ENCODE data around the gene PDYN.

The PDYN gene

GRCh38 chr20:1992359-1993110 lies 1.3 kb downstream of the PDYN start:
- peaks cover 29% of the 10 kb centered on the region; the same call in 1 of the 2 replicates for H3K27me3 ChIP-seq (ENCODE audit: insufficient read depth, low read length)
- peaks cover 6% of the 10 kb centered on the region; the same call in 1 of the 2 replicates for H3K4me1 ChIP-seq (ENCODE audit: insufficient read depth, low read length)

GRCh38 chr20:1987826-1988225 lies 6.0 kb downstream of the PDYN start:
- H3K4me3 ChIP-seq (ENCODE audit: low read length) = no peak overlapping the region
- H3K9ac ChIP-seq (ENCODE audit: low read depth, low read length) = no peak overlapping the region
- peaks cover 8% of the 10 kb centered on the region; the same call in 1 of the 2 replicates for H3K27me3 ChIP-seq (ENCODE audit: insufficient read depth, low read length)
- H3K27ac ChIP-seq (ENCODE audit: low read length) = no peak overlapping the region
- H3K36me3 ChIP-seq (ENCODE audit: insufficient read depth, low read depth, low read length) = no peaks in the 10 kb centered on the region
- H3K9me3 ChIP-seq (ENCODE audit: insufficient read depth, low read depth, low read length) = no peaks in the 10 kb centered on the region
- peaks cover 3% of the 10 kb centered on the region; the same call in 1 of the 2 replicates for H3K4me1 ChIP-seq (ENCODE audit: insufficient read depth, low read length)

More at GRCh38 chr20:1992359-1993110, 1.3 kb downstream of the PDYN start:
- Histone ChIP-seq H3K27ac (ENCODE audit: low read length) (no peak overlapping the region), H3K36me3 (ENCODE audit: insufficient read depth, low read depth, low read length) (no peaks in the 10 kb centered on the region), H3K9ac (ENCODE audit: low read depth, low read length) (no peak overlapping the region), H3K9me3 (ENCODE audit: insufficient read depth, low read depth, low read length) (no peaks in the 10 kb centered on the region), H3K4me3 (ENCODE audit: low read length) (no peak overlapping the region)

- Histone ChIP-seq H3K36me3 (ENCODE audit: insufficient read depth, low read depth, low read length) (no peaks in the 10 kb centered on the region), H3K27me3 (ENCODE audit: insufficient read depth, low read length) (peaks cover 14% of the 10 kb centered on the region; the same call in 1 of the 2 replicates), H3K4me3 (ENCODE audit: low read length) (no peak overlapping the region), H3K4me1 (ENCODE audit: insufficient read depth, low read length) (no peaks in the 10 kb centered on the region), H3K9me3 (ENCODE audit: insufficient read depth, low read depth, low read length) (no peaks in the 10 kb centered on the region), H3K9ac (ENCODE audit: low read depth, low read length) (no peak overlapping the region), H3K27ac (ENCODE audit: low read length) (no peak overlapping the region)
Observed at GRCh38 chr20:1983301-1983700, 10.6 kb downstream of the PDYN start.

GRCh38 chr20:1982686-1983085 lies 11.2 kb downstream of the PDYN start:
- no peaks in the 10 kb centered on the region for H3K36me3 ChIP-seq (ENCODE audit: insufficient read depth, low read depth, low read length)
- no peaks in the 10 kb centered on the region for H3K4me1 ChIP-seq (ENCODE audit: insufficient read depth, low read length)
- peaks cover 14% of the 10 kb centered on the region; the same call in 1 of the 2 replicates for H3K27me3 ChIP-seq (ENCODE audit: insufficient read depth, low read length)
- H3K9me3 ChIP-seq (ENCODE audit: insufficient read depth, low read depth, low read length) = no peaks in the 10 kb centered on the region
- no peak overlapping the region for H3K4me3 ChIP-seq (ENCODE audit: low read length)
- H3K27ac ChIP-seq (ENCODE audit: low read length) = no peak overlapping the region
- no peak overlapping the region for H3K9ac ChIP-seq (ENCODE audit: low read depth, low read length)

GRCh38 chr20:1979106-1979778 lies 14.6 kb downstream of the PDYN start:
- Histone ChIP-seq H3K27me3 (ENCODE audit: insufficient read depth, low read length) (peaks cover 21% of the 10 kb centered on the region; the same call in 1 of the 2 replicates), H3K9ac (ENCODE audit: low read depth, low read length) (no peak overlapping the region), H3K9me3 (ENCODE audit: insufficient read depth, low read depth, low read length) (no peaks in the 10 kb centered on the region), H3K4me3 (ENCODE audit: low read length) (no peak overlapping the region), H3K36me3 (ENCODE audit: insufficient read depth, low read depth, low read length) (no peaks in the 10 kb centered on the region), H3K4me1 (ENCODE audit: insufficient read depth, low read length) (no peaks in the 10 kb centered on the region), H3K27ac (ENCODE audit: low read length) (no peak overlapping the region)

- peaks cover 18% of the 10 kb centered on the region; the same call in 1 of the 2 replicates for H3K27me3 ChIP-seq (ENCODE audit: insufficient read depth, low read length)
- H3K36me3 ChIP-seq (ENCODE audit: insufficient read depth, low read depth, low read length) = no peaks in the 10 kb centered on the region
- H3K9me3 ChIP-seq (ENCODE audit: insufficient read depth, low read depth, low read length) = no peaks in the 10 kb centered on the region
- no peak overlapping the region for H3K9ac ChIP-seq (ENCODE audit: low read depth, low read length)
- no peak overlapping the region for H3K4me3 ChIP-seq (ENCODE audit: low read length)
- no peaks in the 10 kb centered on the region; the same call in 1 of the 2 replicates for H3K4me1 ChIP-seq (ENCODE audit: insufficient read depth, low read length)
- no peak overlapping the region for H3K27ac ChIP-seq (ENCODE audit: low read length)
Observed at GRCh38 chr20:1975291-1975690, 18.6 kb downstream of the PDYN start.

GRCh38 chr20:1973601-1974440 lies 20.0 kb downstream of the PDYN start:
- Histone ChIP-seq H3K4me3 (ENCODE audit: low read length) (no peak overlapping the region), H3K27ac (ENCODE audit: low read length) (no peak overlapping the region), H3K4me1 (ENCODE audit: insufficient read depth, low read length) (no peaks in the 10 kb centered on the region; the same call in 1 of the 2 replicates), H3K9ac (ENCODE audit: low read depth, low read length) (no peak overlapping the region), H3K9me3 (ENCODE audit: insufficient read depth, low read depth, low read length) (no peaks in the 10 kb centered on the region), H3K36me3 (ENCODE audit: insufficient read depth, low read depth, low read length) (no peaks in the 10 kb centered on the region), H3K27me3 (ENCODE audit: insufficient read depth, low read length) (peaks cover 7% of the 10 kb centered on the region; the same call in 1 of the 2 replicates)

- Histone ChIP-seq H3K4me3 (ENCODE audit: low read length) (no peak overlapping the region), H3K27ac (ENCODE audit: low read length) (no peak overlapping the region), H3K4me1 (ENCODE audit: insufficient read depth, low read length) (no peaks in the 10 kb centered on the region; the same call in 1 of the 2 replicates), H3K27me3 (ENCODE audit: insufficient read depth, low read length) (peaks cover 3% of the 10 kb centered on the region), H3K9me3 (ENCODE audit: insufficient read depth, low read depth, low read length) (no peaks in the 10 kb centered on the region), H3K36me3 (ENCODE audit: insufficient read depth, low read depth, low read length) (no peaks in the 10 kb centered on the region), H3K9ac (ENCODE audit: low read depth, low read length) (no peak overlapping the region)
Observed at GRCh38 chr20:1971893-1972586, 21.8 kb downstream of the PDYN start.

- peaks cover 15% of the 10 kb centered on the region for H3K4me1 ChIP-seq (ENCODE audit: insufficient read depth, low read length)
- H3K36me3 ChIP-seq (ENCODE audit: insufficient read depth, low read depth, low read length) = no peaks in the 10 kb centered on the region
- no peak overlapping the region for H3K27ac ChIP-seq (ENCODE audit: low read length)
- H3K9ac ChIP-seq (ENCODE audit: low read depth, low read length) = no peak overlapping the region
- no peak overlapping the region for H3K4me3 ChIP-seq (ENCODE audit: low read length)
- peaks cover 20% of the 10 kb centered on the region; the same call in 1 of the 2 replicates for H3K27me3 ChIP-seq (ENCODE audit: insufficient read depth, low read length)
- no peaks in the 10 kb centered on the region for H3K9me3 ChIP-seq (ENCODE audit: insufficient read depth, low read depth, low read length)
Observed at GRCh38 chr20:1968964-1969363, 24.9 kb downstream of the PDYN start.

- Histone ChIP-seq H3K27ac (ENCODE audit: low read length) (no peak overlapping the region), H3K36me3 (ENCODE audit: insufficient read depth, low read depth, low read length) (no peaks in the 10 kb centered on the region), H3K9ac (ENCODE audit: low read depth, low read length) (peak overlapping the region; percentile 61; the same call in 1 of the 2 replicates), H3K4me3 (ENCODE audit: low read length) (peak overlapping the region; percentile 55), H3K27me3 (ENCODE audit: insufficient read depth, low read length) (peaks cover 24% of the 10 kb centered on the region; the same call in 1 of the 2 replicates), H3K4me1 (ENCODE audit: insufficient read depth, low read length) (peaks cover 17% of the 10 kb centered on the region), H3K9me3 (ENCODE audit: insufficient read depth, low read depth, low read length) (no peaks in the 10 kb centered on the region)
Observed at GRCh38 chr20:1965520-1966351, 28.1 kb downstream of the PDYN start.

Measured in iPS-20b (cell line).